Endodermal cell (in vitro differentiated cells): ENCODE measurements around the gene MAP3K3. TPM values are rescaled to one million over a fixed set of nuclear protein-coding genes. Genes with fewer than 3 reads are reported as not detected.

Experiments
- DNase-seq: peaks from one replicate; pipeline ENCODE4 v3.0.0-alpha.2; 2017
- H3K27ac ChIP-seq: 2 replicates; pipeline ENCODE4 v1.5.1; 2013; ENCODE audit warnings: mild to moderate bottlenecking, low read depth, low read length, moderate library complexity
- H3K27me3 ChIP-seq: 2 replicates; pipeline ENCODE4 v1.6.1; 2013; ENCODE audit warnings: mild to moderate bottlenecking, low read length, moderate library complexity; ENCODE audit not compliant: insufficient read depth, control insufficient read depth, poor library complexity, severe bottlenecking
- H3K36me3 ChIP-seq: 2 replicates; pipeline ENCODE4 v1.7.0; 2013; ENCODE audit warnings: mild to moderate bottlenecking, low read length, moderate library complexity; ENCODE audit not compliant: control insufficient read depth, insufficient read depth
- H3K4me1 ChIP-seq: one replicate; pipeline ENCODE4 v1.7.0; 2013; ENCODE audit warnings: low read length; ENCODE audit not compliant: control insufficient read depth, insufficient read depth
- H3K4me3 ChIP-seq: 2 replicates; pipeline ENCODE4 v1.5.1; 2013; ENCODE audit warnings: mild to moderate bottlenecking, low read length, moderate library complexity
- H3K9ac ChIP-seq: 2 replicates; pipeline ENCODE4 v1.6.1; 2013; ENCODE audit warnings: mild to moderate bottlenecking, low read length, moderate library complexity; ENCODE audit not compliant: poor library complexity, severe bottlenecking; ENCODE audit errors: extremely low read depth
- H3K9me3 ChIP-seq: 2 replicates; pipeline ENCODE4 v1.6.1; 2013; ENCODE audit warnings: mild to moderate bottlenecking, low read length, moderate library complexity; ENCODE audit not compliant: control insufficient read depth
- H3K27ac Mint-ChIP-seq: 2 replicates; pipeline ENCODE4 v1.8.0; 2020; ENCODE audit warnings: mixed read lengths
- H3K27me3 Mint-ChIP-seq: 2 replicates; pipeline ENCODE4 v1.8.0; 2021; ENCODE audit warnings: mild to moderate bottlenecking, mixed read lengths; ENCODE audit not compliant: insufficient read depth
- H3K36me3 Mint-ChIP-seq: 2 replicates; pipeline ENCODE4 v1.8.0; 2020; ENCODE audit warnings: low read depth, mixed read lengths
- H3K4me1 Mint-ChIP-seq: 2 replicates; pipeline ENCODE4 v1.8.0; 2020; ENCODE audit warnings: mixed read lengths
- H3K4me3 Mint-ChIP-seq: 2 replicates; pipeline ENCODE4 v1.8.0; 2020; ENCODE audit warnings: mild to moderate bottlenecking, moderate library complexity, mixed read lengths
- H3K9me3 Mint-ChIP-seq: 2 replicates; pipeline ENCODE4 v1.8.0; 2020; ENCODE audit warnings: mild to moderate bottlenecking, mixed read lengths
- CTCF ChIP-seq: fragments of 200-600 bp; sonication (generic); conservative IDR thresholded peaks from 2 replicates; pipeline ENCODE4 v1.5.0; 2021; ENCODE audit warnings: antibody characterized with exemption, mild to moderate bottlenecking
- WGBS, 2 experiments: methylation state at CpG; one replicate each; pipeline versions ENCODE4 v1.1.5 to v1.1.7; 2013; ENCODE audit warnings: missing lambda C conversion rate in 2 of 2, mixed read lengths in 1 of 2; ENCODE audit not compliant: insufficient coverage in 1 of 2, insufficient read length in 1 of 2; 5-methylcytosine and 5-hydroxymethylcytosine counted together
- total RNA-seq, 2 donors: library from RNA; stranded (reverse); fragmentation: NEBNext Ultra II Directional in 1 of 2; extraction: Animal tissue kit (Norgen Biotek cat#: 25700) in 1 of 2; gene quantifications; 2 replicates in 1 of 2; 3 replicates in 1 of 2; pipeline ENCODE4 v1.2.1, GENCODE V29; 2021

The MAP3K3 gene
- total RNA-seq, 2 donors from 2014 or later, result 19.9 to 23.3 TPM

GRCh38 chr17:63631062-63631461 is 8.8 kb downstream of the MAP3K3 start:
- H3K36me3 Mint-ChIP-seq, result no peaks in the 10 kb centered on the region
- no peaks in the 10 kb centered on the region for H3K27me3 Mint-ChIP-seq
- no peaks in the 10 kb centered on the region for H3K9me3 Mint-ChIP-seq
- H3K36me3 ChIP-seq, result peaks cover 16% of the 10 kb centered on the region
- H3K4me3 ChIP-seq, result no peak overlapping the region
- TF ChIP-seq CTCF, result no peak
- H3K9me3 ChIP-seq, result no peaks in the 10 kb centered on the region
- peaks cover 46% of the 10 kb centered on the region for H3K4me1 Mint-ChIP-seq
- peak overlapping the region; percentile 45 for H3K27ac Mint-ChIP-seq
- H3K9ac ChIP-seq, result no peak overlapping the region
- DNase-seq, result no peak
- no peak overlapping the region for H3K4me3 Mint-ChIP-seq
- H3K27me3 ChIP-seq, result peaks cover 3% of the 10 kb centered on the region
- H3K27ac ChIP-seq, result no peak overlapping the region
- H3K4me1 ChIP-seq, result peaks cover 12% of the 10 kb centered on the region
- 82 to 90% methylated on average over 1 to 3 of the region's 3 CpGs for WGBS, 2 experiments

DNA sequence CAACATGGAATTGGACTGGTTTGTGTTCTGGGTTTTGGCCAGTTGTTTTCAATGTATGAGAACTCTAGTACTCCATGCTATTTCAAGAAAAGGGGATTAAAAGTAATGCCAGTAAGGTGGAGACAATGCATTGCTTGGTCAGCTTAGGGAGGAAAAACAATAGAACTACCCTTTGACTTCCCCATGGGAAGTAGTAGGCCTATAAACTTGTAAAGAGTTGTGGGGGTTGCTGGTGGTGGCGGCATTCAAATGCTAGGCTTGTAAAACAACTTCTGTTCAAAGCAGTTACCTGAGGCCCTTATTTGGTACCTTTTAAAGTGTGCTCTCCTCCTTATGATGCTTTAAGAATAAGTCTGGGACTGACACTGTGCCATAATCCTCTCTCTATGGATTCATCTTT is 9.4 kb downstream of the MAP3K3 start:
- 91% methylated on average over 1 of the region's 1 CpG; no CpG with 5 or more reads in 1 of the 2 experiments for WGBS, 2 experiments
- Mint-ChIP-seq H3K36me3 (peaks cover 4% of the 10 kb centered on the region), H3K27ac (peak overlapping the region; percentile 45), H3K4me3 (no peak overlapping the region), H3K4me1 (peaks cover 44% of the 10 kb centered on the region), H3K27me3 (peaks cover 2% of the 10 kb centered on the region), H3K9me3 (no peaks in the 10 kb centered on the region)
- Histone ChIP-seq H3K27me3 (peaks cover 8% of the 10 kb centered on the region), H3K9me3 (no peaks in the 10 kb centered on the region), H3K9ac (no peak overlapping the region), H3K36me3 (peaks cover 22% of the 10 kb centered on the region), H3K27ac (no peak overlapping the region), H3K4me1 (peaks cover 12% of the 10 kb centered on the region), H3K4me3 (no peak overlapping the region)
- TF ChIP-seq CTCF, result no peak
- DNase-seq, result peak; percentile 55

GRCh38 chr17:63633742-63634141 is 11.5 kb downstream of the MAP3K3 start:
- no peak for TF ChIP-seq CTCF
- peaks cover 25% of the 10 kb centered on the region for H3K36me3 ChIP-seq
- peak overlapping the region; percentile 80 for H3K27ac Mint-ChIP-seq
- no peak overlapping the region for H3K9ac ChIP-seq
- H3K27me3 ChIP-seq, result peaks cover 20% of the 10 kb centered on the region
- H3K9me3 Mint-ChIP-seq, result no peaks in the 10 kb centered on the region
- no peak overlapping the region for H3K4me3 ChIP-seq
- H3K27me3 Mint-ChIP-seq, result peaks cover 3% of the 10 kb centered on the region
- DNase-seq, result no peak
- H3K36me3 Mint-ChIP-seq, result peaks cover 7% of the 10 kb centered on the region
- H3K4me1 ChIP-seq, result peaks cover 22% of the 10 kb centered on the region
- no peak overlapping the region for H3K4me3 Mint-ChIP-seq
- no peaks in the 10 kb centered on the region for H3K9me3 ChIP-seq
- peak overlapping the region; percentile 41 for H3K27ac ChIP-seq
- peaks cover 46% of the 10 kb centered on the region for H3K4me1 Mint-ChIP-seq
